ENCODE data around the gene CKS1B.
"Not testable (repeated sequence)": the region's sequence is repeated elsewhere in the genome, so short reads cannot be mapped to it uniquely, and the experiment has no call there.

Gene CKS1B

GRCh38 chr1:154966111-154966510, 8.4 kb upstream of the CKS1B start:
- DNase-seq, result no peak

GRCh38 chr1:154967331-154967950, 7.0 kb upstream of the CKS1B start:
- no peak for DNase-seq

GRCh38 chr1:154968731-154969130, 5.8 kb upstream of the CKS1B start:
- DNase-seq, result no peak

GRCh38 chr1:154969246-154969645, 5.2 kb upstream of the CKS1B start:
- DNase-seq, result no peak

- DNase-seq, result no peak
Measured at GRCh38 chr1:154969860-154970452, 4.5 kb upstream of the CKS1B start.

GRCh38 chr1:154970631-154971340, 3.7 kb upstream of the CKS1B start, which contains the start of gene SHC1:
Gene SHC1 (minus strand): TSS chr1:154970747. CDS start chr1:154970526, 221 bp downstream.
- no peak for DNase-seq

- DNase-seq, result no peak
Measured at GRCh38 chr1:154971341-154971998, 3.0 kb upstream of the CKS1B start.

- DNase-seq, result no peak
Measured at GRCh38 chr1:154972213-154972516, 2.3 kb upstream of the CKS1B start.

GRCh38 chr1:154972517-154973343, 1.8 kb upstream of the CKS1B start:
- DNase-seq, result no peak

GRCh38 chr1:154973344-154974101, 958 bp upstream of the CKS1B start:
- DNase-seq, result peak; percentile 89

- peak; percentile 96 for DNase-seq
Measured at GRCh38 chr1:154974808-154975408, 427 bp downstream of the CKS1B start.

GRCh38 chr1:154975409-154976059, 1.1 kb downstream of the CKS1B start:
- no peak for DNase-seq

- DNase-seq, result not testable (repeated sequence)
Measured at GRCh38 chr1:154977762-154978161, 3.3 kb downstream of the CKS1B start.

GRCh38 chr1:154978360-154978759, 3.9 kb downstream of the CKS1B start:
- no peak for DNase-seq

- DNase-seq, result no peak
Measured at GRCh38 chr1:154982341-154982740, 7.9 kb downstream of the CKS1B start.

- DNase-seq, result peak; percentile 99
Measured at GRCh38 chr1:154982897-154983648, 8.6 kb downstream of the CKS1B start, which contains the start of gene FLAD1. Gene FLAD1 (plus strand): TSS chr1:154983344. CDS start chr1:154983695, 351 bp downstream.

- DNase-seq, result no peak
Measured at GRCh38 chr1:154983776-154984466, 9.4 kb downstream of the CKS1B start.

GRCh38 chr1:154986736-154987135, 12.3 kb downstream of the CKS1B start:
- not testable (repeated sequence) for DNase-seq

GRCh38 chr1:154987326-154987725, 12.8 kb downstream of the CKS1B start:
- DNase-seq, result no peak
